HepG2 (cell line): ENCODE data around the gene TGM2. TPM values are rescaled to one million over a fixed set of nuclear protein-coding genes. Genes with fewer than 3 reads are reported as not detected.
A peak's percentile ranks its signal among the peaks of the same experiment; 100 is the strongest.

Experiments
- ATAC-seq: fragments of 200-7000 bp; cut with Tn5 transposase; 3 replicates; pipeline ENCODE4 v1.9.1; 2020; ENCODE audit warnings: mild to moderate bottlenecking, moderate library complexity
- BruUV-seq: library from RNA; stranded (reverse); fragments of 400-500 nt; replicated peaks from 2 replicates; lab custom pipeline; 2021; lab: Mats Ljungman, UMichigan
- CTCF ChIA-PET: fragments of 300-600 bp; formaldehyde crosslinking; extraction: SDS; loops from one replicate; lab custom pipeline; 2021; ENCODE audit warnings: low total read pairs, inconsistent platforms, low intra/inter-chr PET ratio; lab: Yijun Ruan, JAX
- POLR2A ChIA-PET: fragments of 350-600 bp; sonication (Branson Sonifier 250); formaldehyde crosslinking; loops from one replicate; lab custom pipeline; 2020; ENCODE audit warnings: antibody characterized with exemption, inconsistent platforms; lab: Yijun Ruan, JAX
- DNase-seq: peaks from one replicate; pipeline ENCODE4 v3.0.0-alpha.2; 2015; ENCODE audit warnings: low spot score
- FAIRE-seq: peaks from 3 replicates; lab custom pipeline; 2011; peaks lifted over from hg19 to GRCh38; lab: Jason Lieb, UNC
- H2AFZ ChIP-seq: one replicate; pipeline ENCODE4 v1.6.1; 2011; ENCODE audit warnings: low read length, inconsistent platforms
- H3K27ac ChIP-seq: fragments of 300-600 bp; 3 replicates; pipeline ENCODE4 v1.8.0; 2011; ENCODE audit warnings: mixed run types, mild to moderate bottlenecking, mixed read lengths, low read length, inconsistent platforms; ENCODE audit not compliant: insufficient read depth; ENCODE audit errors: extremely low read length
- H3K27me3 ChIP-seq, 2 experiments: fragments of 200-600 bp in 1 of 2; 2 replicates in 1 of 2; 3 replicates in 1 of 2; pipeline versions ENCODE4 v1.6.0 to v1.8.0; 2011; ENCODE audit warnings: low read length in 2 of 2, mild to moderate bottlenecking in 2 of 2, moderate library complexity in 2 of 2, inconsistent platforms in 1 of 2; ENCODE audit not compliant: insufficient read depth in 2 of 2, control insufficient read depth in 1 of 2
- H3K36me3 ChIP-seq, 2 experiments: fragments of 200-600 bp in 1 of 2; replicated peaks in 1 of 2; 2 replicates in 1 of 2; 3 replicates in 1 of 2; pipeline versions ENCODE4 v1.5.1 to v1.8.0; 2011; ENCODE audit warnings: low read length in 2 of 2, inconsistent platforms in 1 of 2; ENCODE audit not compliant: insufficient read depth in 2 of 2, control insufficient read depth in 1 of 2
- H3K4me1 ChIP-seq: 2 replicates; pipeline ENCODE4 v1.5.1; 2012; ENCODE audit warnings: low read length, inconsistent platforms; ENCODE audit not compliant: insufficient read depth
- H3K4me2 ChIP-seq: 2 replicates; pipeline ENCODE4 v1.6.0; 2011; ENCODE audit warnings: low read depth, low read length, inconsistent platforms
- H3K4me3 ChIP-seq, 3 experiments: fragments of 200-600 bp in 1 of 3; sonication (generic), shearing (Covaris generic) in 1 of 3; replicated peaks in 1 of 3; 2 replicates each; pipeline ENCODE4 v1.5.1; 2011 to 2016; ENCODE audit warnings: low read length in 3 of 3, inconsistent platforms in 2 of 3, low read depth in 2 of 3, mild to moderate bottlenecking in 2 of 3, control low read depth in 1 of 3, mixed read lengths in 1 of 3; ENCODE audit not compliant: insufficient read depth in 1 of 3
- H3K79me2 ChIP-seq: one replicate; pipeline ENCODE4 v1.6.1; 2011; ENCODE audit warnings: low read length, inconsistent platforms; ENCODE audit not compliant: insufficient read depth
- H3K9ac ChIP-seq: 2 replicates; pipeline ENCODE4 v1.6.0; 2011; ENCODE audit warnings: mild to moderate bottlenecking, low read depth, low read length, inconsistent platforms; ENCODE audit not compliant: insufficient read depth
- H3K9me3 ChIP-seq: 2 replicates; pipeline ENCODE4 v1.5.1; 2012; ENCODE audit warnings: mild to moderate bottlenecking, low read length
- H4K20me1 ChIP-seq: 2 replicates; pipeline ENCODE4 v1.6.0; 2011; ENCODE audit warnings: inconsistent platforms, mild to moderate bottlenecking, low read length, moderate library complexity; ENCODE audit not compliant: insufficient read depth
- WGBS: methylation state at CpG from one replicate; pipeline ENCODE4 v1.1.6; 2017; ENCODE audit warnings: low lambda C conversion rate; 5-methylcytosine and 5-hydroxymethylcytosine counted together
- in situ Hi-C: cut with HindIII; loops from 2 replicates; pipeline ENCODE4 v1.10.0; 2017; ENCODE audit warnings: low pct_unique_long_range_greater_than_20kb; ENCODE audit not compliant: extremely low pct_ligation_motif_present
- intact Hi-C: fragments of 100-400 bp; cut with micrococcal nuclease; formaldehyde crosslinking; loops from one replicate; pipeline ENCODE4 v1.10.0; 2022; ENCODE audit not compliant: unreplicated experiment
- polyA plus RNA-seq, 8 experiments: library from polyadenylated mRNA; depleted of rRNA in 3 of 8; stranded (reverse) in 7 of 8; unstranded in 1 of 8; fragments of >200 nt; fragmentation: Illumina TruSeq in 4 of 8; extraction: Trizol in 4 of 8; gene quantifications; 2 replicates each; pipeline versions ENCODE4 v1.2.1 to v1.2.3, GENCODE V29; 2011 to 2016; ENCODE audit warnings: low read depth in 4 of 8, missing spikeins in 1 of 8, mixed read lengths in 1 of 8; ENCODE audit not compliant: insufficient read depth in 1 of 8
- total RNA-seq, 5 experiments: library from RNA; depleted of rRNA; stranded (reverse); fragments of >200 nt; fragmentation: Illumina TruSeq; extraction: Trizol; gene quantifications; 2 replicates each; pipeline ENCODE4 v1.2.3, GENCODE V29; 2016; ENCODE audit warnings: low read depth in 1 of 5
- TF ChIP-seq, protein P1 (sequence below), 2 experiments: fragments of 450-650 bp in 1 of 2; sonication (generic) in 1 of 2; formaldehyde crosslinking in 1 of 2; IDR thresholded peaks; 2 replicates each; pipeline versions ENCODE4 v1.6.1 to v1.8.0; 2016 to 2022; ENCODE audit warnings: antibody characterized with exemption in 1 of 2, mild to moderate bottlenecking in 1 of 2, missing genetic modification reagents in 1 of 2
- TF ChIP-seq, protein P2 (sequence below): sonication (generic); formaldehyde crosslinking; IDR thresholded peaks from 2 replicates; pipeline ENCODE4 v1.4.0; 2020; ENCODE audit warnings: mild to moderate bottlenecking, missing genetic modification reagents

The TGM2 gene
- total and polyA plus RNA-seq, 2 of the 13 experiments (the other 11 are each of a cell fraction or from before 2014, with no cell fraction given), result 4.2 to 46.4 TPM

DNA sequence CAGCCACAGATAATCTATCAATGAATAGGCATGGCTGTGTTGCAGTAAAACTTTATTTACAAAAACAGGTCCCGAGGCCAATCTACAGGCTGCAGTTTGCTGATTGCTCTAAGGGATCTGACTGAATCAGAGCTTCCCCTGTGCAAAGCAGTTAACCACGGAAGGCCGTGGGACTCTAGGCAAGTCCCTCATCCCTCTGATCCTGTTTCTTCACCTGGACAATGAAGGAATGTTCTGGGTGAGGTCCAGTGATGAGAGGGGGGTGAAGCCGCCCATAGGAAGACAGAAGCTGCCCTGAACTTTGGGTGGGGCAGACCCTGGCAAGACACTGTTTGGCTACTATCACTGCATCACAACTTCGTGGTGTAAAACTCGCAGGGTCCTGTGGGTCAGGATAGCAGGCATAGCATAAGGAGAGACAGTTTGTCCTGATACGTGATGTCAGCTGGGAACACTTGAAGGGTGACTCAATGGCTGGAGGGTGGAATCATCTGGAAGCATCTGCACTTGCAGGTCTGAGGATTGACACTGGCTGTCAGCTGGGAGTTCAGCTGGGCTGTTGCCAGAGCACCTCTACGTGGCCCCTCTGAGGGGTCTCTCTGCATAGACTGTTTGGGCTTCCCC lies 33.3 kb upstream of the TGM2 start:
- Histone ChIP-seq H3K27ac (no peak overlapping the region), H3K4me3 (no peak overlapping the region), H3K9ac (no peak overlapping the region), H3K36me3 (no peaks in the 10 kb centered on the region), H3K79me2 (no peaks in the 10 kb centered on the region), H3K9me3 (no peaks in the 10 kb centered on the region), H3K4me2 (no peak overlapping the region), H3K27me3 (peaks cover 5 to 20% of the 10 kb centered on the region in 2 experiments; a peak in 4 of 5 replicates), H2AFZ (no peak overlapping the region), H4K20me1 (no peaks in the 10 kb centered on the region), H3K4me1 (peaks cover 11% of the 10 kb centered on the region)
- ATAC-seq (no peak), DNase-seq (no peak), FAIRE-seq (no peak)
- TF ChIP-seq, protein P1, sequence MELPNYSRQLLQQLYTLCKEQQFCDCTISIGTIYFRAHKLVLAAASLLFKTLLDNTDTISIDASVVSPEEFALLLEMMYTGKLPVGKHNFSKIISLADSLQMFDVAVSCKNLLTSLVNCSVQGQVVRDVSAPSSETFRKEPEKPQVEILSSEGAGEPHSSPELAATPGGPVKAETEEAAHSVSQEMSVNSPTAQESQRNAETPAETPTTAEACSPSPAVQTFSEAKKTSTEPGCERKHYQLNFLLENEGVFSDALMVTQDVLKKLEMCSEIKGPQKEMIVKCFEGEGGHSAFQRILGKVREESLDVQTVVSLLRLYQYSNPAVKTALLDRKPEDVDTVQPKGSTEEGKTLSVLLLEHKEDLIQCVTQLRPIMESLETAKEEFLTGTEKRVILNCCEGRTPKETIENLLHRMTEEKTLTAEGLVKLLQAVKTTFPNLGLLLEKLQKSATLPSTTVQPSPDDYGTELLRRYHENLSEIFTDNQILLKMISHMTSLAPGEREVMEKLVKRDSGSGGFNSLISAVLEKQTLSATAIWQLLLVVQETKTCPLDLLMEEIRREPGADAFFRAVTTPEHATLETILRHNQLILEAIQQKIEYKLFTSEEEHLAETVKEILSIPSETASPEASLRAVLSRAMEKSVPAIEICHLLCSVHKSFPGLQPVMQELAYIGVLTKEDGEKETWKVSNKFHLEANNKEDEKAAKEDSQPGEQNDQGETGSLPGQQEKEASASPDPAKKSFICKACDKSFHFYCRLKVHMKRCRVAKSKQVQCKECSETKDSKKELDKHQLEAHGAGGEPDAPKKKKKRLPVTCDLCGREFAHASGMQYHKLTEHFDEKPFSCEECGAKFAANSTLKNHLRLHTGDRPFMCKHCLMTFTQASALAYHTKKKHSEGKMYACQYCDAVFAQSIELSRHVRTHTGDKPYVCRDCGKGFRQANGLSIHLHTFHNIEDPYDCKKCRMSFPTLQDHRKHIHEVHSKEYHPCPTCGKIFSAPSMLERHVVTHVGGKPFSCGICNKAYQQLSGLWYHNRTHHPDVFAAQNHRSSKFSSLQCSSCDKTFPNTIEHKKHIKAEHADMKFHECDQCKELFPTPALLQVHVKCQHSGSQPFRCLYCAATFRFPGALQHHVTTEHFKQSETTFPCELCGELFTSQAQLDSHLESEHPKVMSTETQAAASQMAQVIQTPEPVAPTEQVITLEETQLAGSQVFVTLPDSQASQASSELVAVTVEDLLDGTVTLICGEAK (IDR thresholded peaks at IDR 0.05), result no peak
- TF ChIP-seq, protein P1 (CRISPR knock-in tag; IDR thresholded peaks at IDR 0.05), result peak; percentile 85
- TF ChIP-seq, protein P2, sequence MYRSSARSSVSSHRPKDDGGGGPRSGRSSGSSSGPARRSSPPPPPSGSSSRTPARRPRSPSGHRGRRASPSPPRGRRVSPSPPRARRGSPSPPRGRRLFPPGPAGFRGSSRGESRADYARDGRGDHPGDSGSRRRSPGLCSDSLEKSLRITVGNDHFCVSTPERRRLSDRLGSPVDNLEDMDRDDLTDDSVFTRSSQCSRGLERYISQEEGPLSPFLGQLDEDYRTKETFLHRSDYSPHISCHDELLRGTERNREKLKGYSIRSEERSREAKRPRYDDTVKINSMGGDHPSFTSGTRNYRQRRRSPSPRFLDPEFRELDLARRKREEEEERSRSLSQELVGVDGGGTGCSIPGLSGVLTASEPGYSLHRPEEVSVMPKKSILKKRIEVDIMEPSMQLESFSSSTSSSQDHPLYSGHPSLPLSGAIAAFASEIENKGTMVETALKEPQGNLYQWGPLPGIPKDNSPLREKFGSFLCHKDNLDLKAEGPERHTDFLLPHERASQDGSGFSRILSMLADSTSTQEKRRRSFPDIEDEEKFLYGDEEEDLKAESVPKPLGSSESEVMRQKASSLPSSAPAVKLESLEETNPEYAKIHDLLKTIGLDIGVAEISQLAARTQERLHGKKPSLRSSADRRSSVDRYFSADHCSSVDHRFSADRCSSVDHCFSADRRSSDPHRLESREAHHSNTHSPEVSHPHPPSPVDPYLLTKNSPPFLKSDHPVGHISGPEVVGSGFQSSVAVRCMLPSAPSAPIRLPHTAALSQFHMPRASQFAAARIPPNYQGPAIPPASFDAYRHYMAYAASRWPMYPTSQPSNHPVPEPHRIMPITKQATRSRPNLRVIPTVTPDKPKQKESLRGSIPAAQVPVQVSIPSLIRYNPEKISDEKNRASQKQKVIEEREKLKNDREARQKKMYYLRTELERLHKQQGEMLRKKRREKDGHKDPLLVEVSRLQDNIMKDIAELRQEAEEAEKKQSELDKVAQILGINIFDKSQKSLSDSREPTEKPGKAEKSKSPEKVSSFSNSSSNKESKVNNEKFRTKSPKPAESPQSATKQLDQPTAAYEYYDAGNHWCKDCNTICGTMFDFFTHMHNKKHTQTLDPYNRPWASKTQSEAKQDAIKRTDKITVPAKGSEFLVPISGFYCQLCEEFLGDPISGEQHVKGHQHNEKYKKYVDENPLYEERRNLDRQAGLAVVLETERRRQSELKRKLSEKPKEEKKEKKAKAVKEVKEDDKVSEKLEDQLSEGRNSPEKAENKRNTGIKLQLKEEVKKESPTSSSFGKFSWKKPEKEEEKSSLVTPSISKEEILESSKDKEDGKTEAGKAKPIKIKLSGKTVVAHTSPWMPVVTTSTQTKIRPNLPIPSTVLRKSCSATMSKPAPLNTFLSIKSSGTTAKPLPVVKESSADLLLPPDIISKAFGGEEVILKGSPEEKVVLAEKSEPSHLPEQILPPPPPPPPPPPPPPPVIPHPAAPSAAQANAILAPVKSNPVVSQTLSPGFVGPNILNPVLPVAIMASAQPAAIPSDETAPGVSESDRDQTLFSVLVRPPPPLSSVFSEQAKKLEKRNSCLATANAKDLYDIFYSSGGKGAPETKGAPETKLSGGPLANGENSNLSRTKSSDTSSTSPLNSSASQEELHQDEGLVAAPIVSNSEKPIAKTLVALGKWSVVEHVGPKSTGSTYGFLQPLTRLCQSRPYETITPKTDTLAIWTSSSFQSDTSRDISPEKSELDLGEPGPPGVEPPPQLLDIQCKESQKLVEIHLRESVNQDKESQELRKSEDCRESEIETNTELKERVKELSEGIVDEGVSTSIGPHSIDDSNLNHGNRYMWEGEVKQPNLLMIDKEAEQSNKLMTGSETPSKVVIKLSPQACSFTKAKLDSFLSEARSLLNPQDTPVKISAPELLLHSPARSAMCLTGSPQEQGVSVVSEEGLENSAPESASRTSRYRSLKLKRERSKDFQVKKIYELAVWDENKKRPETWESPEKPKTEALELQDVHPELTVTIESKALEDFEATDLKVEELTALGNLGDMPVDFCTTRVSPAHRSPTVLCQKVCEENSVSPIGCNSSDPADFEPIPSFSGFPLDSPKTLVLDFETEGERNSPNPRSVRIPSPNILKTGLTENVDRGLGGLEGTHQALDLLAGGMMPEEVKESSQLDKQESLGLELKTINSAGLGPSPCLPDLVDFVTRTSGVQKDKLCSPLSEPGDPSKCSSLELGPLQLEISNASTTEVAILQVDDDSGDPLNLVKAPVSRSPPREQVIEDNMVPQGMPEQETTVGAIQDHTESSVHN (CRISPR knock-in tag), result no peak
- ChIA-PET POLR2A (no interaction called here), CTCF (no interaction called here)
- in situ Hi-C loops (no loop called here), intact Hi-C loops (no loop called here)
- BruUV-seq, result no TSS peak
- 28% methylated on average over 8 of the region's 8 CpGs for WGBS
